ENCODE measurements around the gene ACP7.

The ACP7 gene

DNA sequence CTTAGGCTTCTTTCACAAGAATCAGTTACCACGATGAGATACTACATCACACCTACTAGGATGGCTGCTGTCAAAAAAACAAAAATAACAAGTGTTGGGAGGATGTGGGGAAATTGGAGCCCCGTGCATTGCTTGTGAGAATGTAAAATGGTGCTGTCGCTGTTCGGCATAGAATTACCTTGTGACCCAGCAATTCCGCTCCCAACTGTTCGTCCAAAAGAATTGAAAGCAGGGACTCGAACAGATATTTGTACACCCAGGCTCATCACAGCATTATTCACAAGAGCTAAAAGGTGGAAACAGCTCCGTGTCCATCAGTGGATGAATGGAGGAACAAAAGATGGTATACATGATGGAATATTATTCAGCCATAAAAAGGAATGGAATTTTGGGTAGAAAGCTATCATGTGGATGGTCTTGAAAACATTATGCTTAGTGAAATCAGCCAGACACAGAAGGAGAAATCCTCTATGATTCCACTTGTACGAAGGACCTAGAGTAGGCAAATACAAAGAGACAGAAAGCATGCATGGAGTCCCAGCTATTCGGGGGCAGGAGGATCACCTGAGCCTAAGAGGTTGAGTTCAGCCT is 64.9 kb downstream of the ACP7 start:
- DNase-seq (ENCODE audit: low read depth) = no peak

GRCh38 chr19:39150235-39150634 is 66.1 kb downstream of the ACP7 start:
- DNase-seq (ENCODE audit: low read depth) = no peak

DNA sequence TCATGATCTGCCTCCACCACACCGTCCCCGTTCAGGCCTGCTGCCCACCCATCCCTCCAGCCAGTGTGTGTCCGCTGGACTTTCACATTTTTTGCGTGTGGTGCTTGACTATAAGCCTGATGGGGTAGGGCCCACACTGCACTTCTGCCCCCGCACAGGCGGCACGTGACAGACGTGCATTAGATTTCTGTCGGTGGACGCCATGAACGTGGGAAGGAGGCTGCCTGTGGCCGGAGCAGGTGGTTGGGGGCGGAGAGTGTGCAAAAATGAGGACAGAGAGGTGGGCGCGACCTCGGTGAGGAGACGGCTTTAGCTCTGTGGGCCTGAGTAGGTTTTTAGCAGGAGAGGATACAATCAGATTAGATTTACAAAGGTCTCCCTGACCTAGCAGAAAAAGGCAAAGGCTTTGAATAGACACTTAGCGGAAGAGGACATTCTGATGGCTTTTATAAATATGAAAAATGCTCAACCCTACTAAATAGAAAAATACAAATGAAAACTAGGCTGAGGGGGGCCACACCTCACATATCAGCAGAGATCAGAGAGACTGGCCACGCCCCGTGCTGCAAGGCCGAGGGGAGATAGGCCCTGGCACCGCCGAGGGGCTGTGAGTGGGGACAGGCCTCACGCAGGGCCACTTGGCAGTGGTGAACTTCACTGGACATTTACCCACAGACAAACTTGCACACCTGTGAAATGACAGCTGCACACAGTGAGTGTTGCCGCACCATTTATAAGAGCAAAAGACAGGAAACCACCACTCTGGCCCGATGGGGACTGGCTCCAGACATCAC is 66.8 kb downstream of the ACP7 start:
- DNase-seq (ENCODE audit: low read depth) = no peak

DNA sequence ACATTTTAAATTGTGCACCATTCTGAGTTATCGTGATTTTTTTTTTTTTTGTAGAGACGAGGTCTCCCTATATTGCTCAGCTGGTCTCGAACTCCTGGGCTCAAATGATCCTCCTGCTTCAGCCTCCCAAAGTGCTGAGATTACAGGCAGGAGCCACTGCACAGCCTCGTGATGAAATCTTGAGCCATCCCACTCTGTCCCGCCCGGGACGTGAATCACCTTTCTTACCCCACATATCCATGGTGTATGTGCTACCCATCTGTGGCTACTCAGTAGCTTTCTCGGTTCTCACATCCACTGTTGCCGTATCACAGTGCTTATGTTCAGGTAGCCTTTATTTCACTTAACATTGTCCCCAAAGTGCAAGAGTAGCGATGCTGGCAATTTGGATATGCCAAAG is 67.9 kb downstream of the ACP7 start:
- no peak for DNase-seq (ENCODE audit: low read depth)

- DNase-seq (ENCODE audit: low read depth) = no peak
Measured at GRCh38 chr19:39154100-39154628, 70.0 kb downstream of the ACP7 start.

GRCh38 chr19:39154629-39155100 is 70.5 kb downstream of the ACP7 start:
- no peak for DNase-seq (ENCODE audit: low read depth)

- no peak for DNase-seq (ENCODE audit: low read depth)
Measured at GRCh38 chr19:39155114-39155700, 71.0 kb downstream of the ACP7 start.

DNA sequence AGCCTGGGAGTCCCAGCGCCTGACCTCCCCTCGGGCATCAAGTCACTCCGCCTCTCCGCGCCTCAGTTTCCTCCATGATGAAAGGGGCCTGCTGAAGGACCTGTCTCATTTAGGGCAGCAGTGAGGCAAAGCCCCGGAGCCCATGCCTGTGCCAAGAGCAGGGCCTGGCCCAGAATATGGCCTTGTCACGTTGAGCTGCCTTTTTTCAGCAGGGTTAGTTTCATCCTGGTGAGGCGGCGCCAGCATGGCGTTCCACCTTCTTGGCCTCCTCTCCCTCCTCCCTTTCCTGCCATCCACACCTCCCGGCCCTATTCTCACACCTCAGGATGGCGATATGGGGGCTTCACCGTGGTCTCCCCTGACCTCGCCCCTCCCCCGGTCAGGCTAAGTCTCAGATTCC is 71.6 kb downstream of the ACP7 start:
- no peak for DNase-seq (ENCODE audit: low read depth)

GRCh38 chr19:39156326-39157230 is 72.4 kb downstream of the ACP7 start:
- peak; percentile 10 for DNase-seq (ENCODE audit: low read depth)

GRCh38 chr19:39157275-39157996 is 73.3 kb downstream of the ACP7 start:
- DNase-seq (ENCODE audit: low read depth) = peak; percentile 16

GRCh38 chr19:39157997-39158389 is 73.8 kb downstream of the ACP7 start:
- no peak for DNase-seq (ENCODE audit: low read depth)

DNA sequence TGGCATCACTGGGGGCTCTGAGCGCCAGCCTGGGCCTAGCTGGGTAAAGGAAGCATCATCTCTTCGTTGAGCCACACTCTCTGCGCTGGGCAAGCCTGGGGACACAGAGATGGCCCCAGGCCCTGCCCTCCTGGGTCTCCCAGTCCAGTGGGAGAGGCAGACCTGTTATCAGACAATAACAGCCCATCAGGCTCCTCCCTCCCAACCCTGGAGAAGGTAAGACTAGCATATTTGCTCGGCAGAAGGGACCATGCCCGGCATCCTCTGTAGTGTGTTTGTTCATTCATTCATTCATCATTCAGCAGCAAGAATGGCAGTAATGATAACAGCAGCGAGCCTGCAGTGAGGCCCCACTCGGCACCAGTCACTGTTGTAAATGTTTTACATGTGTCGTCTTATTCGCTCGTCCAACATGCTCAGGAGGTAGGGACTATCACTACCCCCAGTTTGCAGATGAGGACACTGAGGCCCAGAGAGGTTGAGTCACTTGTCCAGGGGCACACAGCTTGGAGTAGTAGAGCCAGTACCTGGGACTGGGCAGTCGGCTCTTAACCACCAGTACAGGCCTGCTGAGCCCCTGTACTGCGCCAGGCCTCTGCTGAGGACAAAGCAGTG is 74.6 kb downstream of the ACP7 start:
- no peak for DNase-seq (ENCODE audit: low read depth)

GRCh38 chr19:39160523-39160861 is 76.3 kb downstream of the ACP7 start:
- DNase-seq (ENCODE audit: low read depth) = peak; percentile 69

Measured in iris pigment epithelial cell (primary cell).